Hepatocyte (in vitro differentiated cells): ENCODE measurements around the gene ATCAY. TPM values are rescaled to one million over a fixed set of nuclear protein-coding genes. Genes with fewer than 3 reads are reported as not detected.

Source experiments
- DNase-seq: peaks from one replicate; pipeline ENCODE4 v3.0.0-alpha.2; 2016; ENCODE audit warnings: low spot score
- H2AFZ ChIP-seq: fragments of 200-600 bp; sonication (generic); 2 replicates; pipeline ENCODE4 v1.6.0; 2016; ENCODE audit warnings: antibody characterized with exemption, mild to moderate bottlenecking
- H3K27ac ChIP-seq: fragments of 200-600 bp; sonication (generic); 2 replicates; pipeline ENCODE4 v1.5.1; 2016; ENCODE audit warnings: mild to moderate bottlenecking
- H3K27me3 ChIP-seq: fragments of 200-600 bp; sonication (generic); 2 replicates; pipeline ENCODE4 v1.6.1; 2016
- H3K36me3 ChIP-seq: fragments of 200-600 bp; sonication (generic); replicated peaks from 2 replicates; pipeline ENCODE4 v1.5.1; 2016; ENCODE audit warnings: low read depth; ENCODE audit not compliant: insufficient read depth
- H3K4me1 ChIP-seq: fragments of 200-600 bp; sonication (generic); 2 replicates; pipeline ENCODE4 v1.5.1; 2016; ENCODE audit warnings: mild to moderate bottlenecking, moderate library complexity; ENCODE audit not compliant: insufficient read depth
- H3K4me2 ChIP-seq: fragments of 200-600 bp; sonication (generic); 2 replicates; pipeline ENCODE4 v1.6.0; 2016
- H3K4me3 ChIP-seq: fragments of 200-600 bp; sonication (generic); 2 replicates; pipeline ENCODE4 v1.5.1; 2016; ENCODE audit warnings: mild to moderate bottlenecking
- H3K79me2 ChIP-seq: fragments of 200-600 bp; sonication (generic); 2 replicates; pipeline ENCODE4 v1.6.0; 2017; ENCODE audit warnings: mild to moderate bottlenecking
- H3K9me2 ChIP-seq: fragments of 200-600 bp; sonication (generic); replicated peaks from 2 replicates; pipeline ENCODE4 v1.6.0; 2017; ENCODE audit warnings: mild to moderate bottlenecking; ENCODE audit not compliant: insufficient read depth
- H3K9me3 ChIP-seq: fragments of 200-600 bp; sonication (generic); 2 replicates; pipeline ENCODE4 v1.5.1; 2016; ENCODE audit warnings: low read depth, mild to moderate bottlenecking
- H4K20me1 ChIP-seq: fragments of 200-600 bp; sonication (generic); 2 replicates; pipeline ENCODE4 v1.6.0; 2016; ENCODE audit warnings: mild to moderate bottlenecking; ENCODE audit not compliant: insufficient read depth, poor library complexity, severe bottlenecking
- CTCF ChIP-seq: fragments of 200-600 bp; sonication (generic); IDR thresholded peaks from 2 replicates; pipeline ENCODE4 v1.5.1; 2016; ENCODE audit warnings: antibody characterized with exemption, mild to moderate bottlenecking; ENCODE audit not compliant: poor library complexity
- EZH2 ChIP-seq: fragments of 200-600 bp; sonication (generic); IDR thresholded peaks from 2 replicates; pipeline ENCODE4 v1.6.1; 2016; ENCODE audit warnings: antibody characterized with exemption, mild to moderate bottlenecking, borderline replicate concordance
- EZH2phosphoT487 ChIP-seq: fragments of 200-600 bp; sonication (generic); IDR thresholded peaks from one replicate; pipeline ENCODE4 v1.6.1; 2018; ENCODE audit warnings: antibody characterized with exemption, mild to moderate bottlenecking, low read depth, moderate library complexity; ENCODE audit not compliant: unreplicated experiment, severe bottlenecking
- WGBS: methylation state at CpG from one replicate; pipeline ENCODE4 v1.1.6; 2016; ENCODE audit warnings: low lambda C conversion rate; ENCODE audit errors: missing lambda C conversion rate; 5-methylcytosine and 5-hydroxymethylcytosine counted together
- polyA plus RNA-seq: library from polyadenylated mRNA; unstranded; fragments of >200 nt; fragmentation: Nextera tagmentation; extraction: Ambion mirVana; gene quantifications from 2 replicates; pipeline ENCODE4 v1.2.1, GENCODE V29; 2016
- total RNA-seq: library from RNA; depleted of rRNA; stranded (reverse); fragments of >200 nt; gene quantifications from 2 replicates; pipeline ENCODE4 v1.2.3, GENCODE V29; 2014

The ATCAY gene
- total and polyA plus RNA-seq, 2 experiments from 2014 or later: 0.13 TPM; not detected in 1

GRCh38 chr19:3923096-3923758, 42.7 kb downstream of the ATCAY start:
- H3K9me3 ChIP-seq: no peaks in the 10 kb centered on the region
- no peaks in the 10 kb centered on the region for H3K27me3 ChIP-seq
- no peaks in the 10 kb centered on the region for H4K20me1 ChIP-seq
- H3K79me2 ChIP-seq: no peaks in the 10 kb centered on the region
- TF ChIP-seq EZH2 (no peak), EZH2phosphoT487 (no peak), CTCF (no peak)
- H2AFZ ChIP-seq: no peak overlapping the region
- no peak overlapping the region for H3K27ac ChIP-seq
- H3K4me2 ChIP-seq: no peak overlapping the region
- no peaks in the 10 kb centered on the region for H3K36me3 ChIP-seq
- DNase-seq: no peak
- no peaks in the 10 kb centered on the region for H3K9me2 ChIP-seq
- no peak overlapping the region for H3K4me3 ChIP-seq
- no peaks in the 10 kb centered on the region for H3K4me1 ChIP-seq

DNA sequence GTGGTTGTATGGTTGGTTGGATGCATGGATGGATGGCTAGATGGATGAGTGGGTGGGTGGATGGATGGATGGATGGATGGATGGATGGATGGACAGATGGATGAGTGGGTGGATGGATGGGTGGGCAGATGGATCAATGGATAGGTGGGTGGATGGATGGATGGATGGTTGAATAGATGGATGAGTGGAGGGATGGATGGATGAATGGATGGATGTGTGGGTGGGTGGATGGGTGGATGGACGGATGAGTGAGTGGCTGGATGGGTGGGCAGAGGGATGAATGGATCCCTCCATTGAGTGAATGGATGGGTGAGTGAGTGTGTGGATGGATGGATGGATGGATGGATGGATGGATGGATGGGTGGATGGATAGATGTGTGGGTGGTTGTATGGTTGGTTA, 43.4 kb downstream of the ATCAY start:
- no peak overlapping the region for H3K4me2 ChIP-seq
- no peaks in the 10 kb centered on the region for H3K4me1 ChIP-seq
- TF ChIP-seq EZH2 (no peak), EZH2phosphoT487 (no peak), CTCF (no peak)
- no peaks in the 10 kb centered on the region for H3K9me3 ChIP-seq
- no peak for DNase-seq
- H3K27me3 ChIP-seq: no peaks in the 10 kb centered on the region
- H4K20me1 ChIP-seq: no peaks in the 10 kb centered on the region
- no peaks in the 10 kb centered on the region for H3K36me3 ChIP-seq
- no peaks in the 10 kb centered on the region for H3K79me2 ChIP-seq
- no peak overlapping the region for H3K4me3 ChIP-seq
- no peak overlapping the region for H3K27ac ChIP-seq
- H3K9me2 ChIP-seq: no peaks in the 10 kb centered on the region
- no peak overlapping the region for H2AFZ ChIP-seq
- 67% methylated on average over 1 of the region's 1 CpG for WGBS

DNA sequence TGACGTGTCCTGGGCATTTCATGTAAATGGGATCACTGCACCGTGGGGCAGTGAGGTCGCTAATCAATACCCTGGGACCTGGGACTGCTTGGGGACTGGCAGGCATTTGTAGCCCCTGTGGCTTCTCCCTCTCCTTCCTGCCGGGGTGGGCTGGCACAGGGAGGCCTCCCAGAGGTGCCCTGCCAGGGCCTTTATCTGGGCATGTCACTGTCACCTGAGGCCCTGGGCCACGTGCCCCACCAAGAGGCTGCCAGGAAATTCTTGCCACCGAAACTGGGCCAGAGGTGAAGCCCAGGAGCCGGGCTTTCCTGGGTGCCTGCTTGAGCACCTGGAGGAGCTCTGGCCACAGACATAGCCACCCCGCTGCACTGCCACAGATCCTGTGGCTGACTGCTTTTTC, 50.6 kb downstream of the ATCAY start:
- peaks cover 29% of the 10 kb centered on the region for H3K27me3 ChIP-seq
- H3K4me1 ChIP-seq: no peaks in the 10 kb centered on the region
- no peaks in the 10 kb centered on the region for H3K9me3 ChIP-seq
- H4K20me1 ChIP-seq: no peaks in the 10 kb centered on the region
- WGBS: 87% methylated on average over 8 of the region's 8 CpGs
- no peak overlapping the region for H3K27ac ChIP-seq
- H3K79me2 ChIP-seq: no peaks in the 10 kb centered on the region
- H3K4me3 ChIP-seq: no peak overlapping the region
- H3K36me3 ChIP-seq: no peaks in the 10 kb centered on the region
- H2AFZ ChIP-seq: no peak overlapping the region
- H3K9me2 ChIP-seq: no peaks in the 10 kb centered on the region
- no peak for DNase-seq
- no peak overlapping the region for H3K4me2 ChIP-seq
- TF ChIP-seq EZH2 (no peak), CTCF (no peak), EZH2phosphoT487 (no peak)
